GM23248 (cell line): ENCODE measurements around the gene AFF3.

Experiments used
- EZH2 ChIP-seq: fragments of 200-600 bp; sonication (generic); IDR thresholded peaks from 2 replicates; pipeline ENCODE4 v1.6.1; 2018; ENCODE audit warnings: antibody characterized with exemption, mild to moderate bottlenecking; ENCODE audit not compliant: insufficient read depth, poor library complexity, severe bottlenecking
- EZH2phosphoT487 ChIP-seq: fragments of 200-600 bp; sonication (generic); IDR thresholded peaks from 2 replicates; pipeline ENCODE4 v1.6.1; 2018; ENCODE audit warnings: antibody characterized with exemption, moderate library complexity, mild to moderate bottlenecking, low read depth; ENCODE audit not compliant: insufficient read depth

DNA sequence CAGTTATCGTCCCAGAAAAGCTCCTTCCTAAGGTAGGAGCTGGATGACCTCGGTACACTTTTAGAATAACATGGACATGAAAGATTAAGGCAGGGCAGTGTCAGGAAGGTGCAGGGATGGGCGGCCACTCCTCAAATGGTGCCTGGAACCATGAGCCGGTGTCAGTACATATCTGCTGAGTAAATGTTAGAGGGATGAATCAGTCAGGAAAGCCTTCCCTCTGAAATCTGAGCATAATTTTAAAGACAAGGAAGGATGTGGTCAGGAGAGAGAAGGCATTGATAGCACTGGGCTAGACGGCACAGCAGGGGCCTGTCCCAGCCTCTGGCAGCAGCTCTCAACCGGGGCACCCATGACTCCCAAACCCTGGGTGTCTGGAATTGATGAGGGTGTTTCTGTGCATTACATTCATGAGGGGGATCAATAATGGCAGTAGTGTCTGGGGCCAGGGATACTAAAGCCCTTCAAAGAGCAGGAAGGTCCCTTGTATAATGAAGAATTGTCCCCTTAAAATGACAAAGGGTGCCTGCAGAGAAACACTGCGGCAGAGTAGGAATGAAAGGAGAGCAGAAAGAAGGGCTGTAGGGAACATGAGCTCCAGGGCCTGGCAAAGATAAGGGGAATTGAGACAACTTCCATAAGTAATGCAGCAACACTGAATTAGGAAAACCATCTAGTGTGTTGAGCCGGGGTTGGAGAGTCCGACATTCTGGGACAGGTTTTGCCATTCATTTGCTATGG, 490.3 kb downstream of the AFF3 start:
- TF ChIP-seq EZH2 (no peak), EZH2phosphoT487 (no peak)
